NCI-H2196 treated with DMSO at 0.1 percent for 48 hours (cell line): ENCODE data around the gene SPRYD7.
"Not testable (repeated sequence)": the region's sequence is repeated elsewhere in the genome, so short reads cannot be mapped to it uniquely, and the experiment has no call there.

ENCODE experiments used
- DNase-seq: peaks from one replicate; lab custom pipeline; 2025; ENCODE audit not compliant: unreplicated experiment; lab: John Stamatoyannopoulos, UW

SPRYD7 gene

GRCh38 chr13:49936075-49936967 is at the start of gene SPRYD7:
Gene SPRYD7 (minus strand): TSS chr13:49936340. CDS start chr13:49936235, 105 bp downstream.
- DNase-seq: peak; percentile 82

- DNase-seq: no peak
Measured at GRCh38 chr13:49985129-49985528, 49.0 kb upstream of the SPRYD7 start.

GRCh38 chr13:49980266-49980665 is 44.1 kb upstream of the SPRYD7 start:
- no peak for DNase-seq

- DNase-seq: no peak
Measured at GRCh38 chr13:49977992-49978391, 41.9 kb upstream of the SPRYD7 start.

DNA sequence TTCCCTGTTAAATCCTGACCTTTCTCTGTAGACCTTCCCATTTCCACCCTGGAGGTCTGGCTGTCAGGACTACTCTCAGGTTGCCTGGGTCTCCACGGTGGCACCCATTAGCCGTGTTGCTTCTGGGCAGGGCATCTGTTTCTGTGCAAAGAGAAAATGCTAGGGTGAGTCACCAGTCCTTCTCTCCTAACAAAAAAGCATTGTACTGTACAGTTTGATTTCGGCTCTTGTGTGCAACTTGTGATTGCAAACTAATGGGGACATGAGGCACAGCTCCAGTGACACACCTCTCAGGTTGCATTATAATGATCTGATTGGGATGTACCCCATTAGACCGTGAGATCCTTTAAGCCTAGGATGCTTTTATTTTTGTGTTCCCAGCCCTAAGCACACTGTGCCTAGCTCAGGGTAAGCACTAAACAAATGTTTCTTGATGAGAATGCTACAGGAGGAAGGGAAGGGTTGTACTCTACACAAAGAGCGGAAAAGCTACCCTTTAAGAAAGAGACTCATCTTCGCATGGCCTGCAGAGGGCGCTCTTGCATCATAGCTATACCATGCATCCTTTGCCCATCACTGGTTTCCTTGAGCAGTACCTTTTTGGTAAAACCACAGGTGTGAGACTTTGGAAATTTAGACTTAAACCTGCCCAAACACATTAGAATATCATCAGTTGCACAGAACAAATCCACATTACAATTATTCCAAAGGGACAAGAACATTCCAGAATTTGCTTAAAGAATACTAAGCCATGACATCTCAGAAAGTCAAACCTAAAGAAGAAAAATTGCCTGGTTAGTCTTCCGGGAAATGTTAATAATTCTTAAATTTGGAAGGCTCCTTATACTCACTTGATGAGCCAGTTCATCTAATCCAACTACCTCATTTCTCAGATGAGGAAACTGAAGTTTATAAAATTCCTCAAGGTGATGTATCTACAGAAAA is 40.4 kb upstream of the SPRYD7 start:
- no peak for DNase-seq

GRCh38 chr13:49975826-49976225 is 39.7 kb upstream of the SPRYD7 start:
- DNase-seq: no peak

DNA sequence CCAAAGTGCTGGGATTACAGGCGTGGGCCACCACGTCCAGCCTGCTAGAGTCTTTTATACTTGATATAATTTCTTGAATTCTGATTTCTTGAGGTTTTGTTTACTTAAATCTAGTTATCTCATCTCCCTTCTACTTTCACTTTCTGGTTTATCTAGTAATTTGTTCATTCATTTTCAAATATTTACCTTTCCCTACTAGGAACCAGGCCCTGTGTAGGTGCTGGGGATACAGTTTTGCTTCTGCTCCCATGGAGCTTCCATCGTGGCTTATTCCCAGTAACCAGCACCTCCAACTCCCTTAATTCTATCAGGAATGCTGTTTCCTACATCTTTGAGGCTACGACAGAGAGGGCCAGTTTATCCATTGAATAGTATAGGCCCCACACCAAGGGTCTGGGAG is 36.6 kb upstream of the SPRYD7 start:
- no peak for DNase-seq

DNA sequence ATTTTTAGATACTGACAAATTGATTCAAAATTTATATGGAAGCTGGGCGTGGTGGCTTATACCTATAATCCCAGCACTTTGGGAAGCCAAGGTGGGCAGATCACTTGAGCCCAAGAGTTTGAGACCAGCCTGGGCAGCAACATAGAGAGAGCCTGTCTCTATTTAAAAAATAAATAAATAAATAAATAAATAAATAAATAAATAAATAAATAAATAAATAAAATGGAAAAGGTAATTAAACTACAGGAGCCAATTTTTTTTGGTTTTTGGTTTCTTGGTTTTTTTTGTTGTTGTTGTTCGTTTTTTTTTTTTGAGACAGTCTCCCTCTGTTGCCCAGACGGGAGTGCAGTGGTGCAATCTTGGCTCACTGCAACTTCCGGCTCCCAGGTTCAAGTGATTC is 31.3 kb upstream of the SPRYD7 start:
- DNase-seq: no peak

DNA sequence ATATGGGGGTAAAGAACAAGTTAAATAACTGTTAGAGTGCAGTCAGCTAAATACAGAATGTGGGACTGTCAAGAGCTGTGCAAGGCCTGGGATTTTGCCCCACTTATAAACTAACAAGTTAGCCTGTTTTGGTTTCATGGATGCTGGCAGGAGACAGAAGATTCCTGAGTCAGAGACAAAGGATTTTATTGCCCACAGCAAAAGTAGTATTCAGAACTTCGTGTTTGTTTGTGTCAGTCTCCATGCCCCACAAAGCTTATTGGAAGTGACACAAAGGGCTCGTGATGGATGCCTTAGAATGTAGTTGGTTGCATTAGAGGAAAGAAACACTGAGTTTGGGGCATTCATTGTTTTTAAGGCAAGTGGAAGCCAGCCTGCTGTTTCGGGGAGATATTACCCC is 22.2 kb upstream of the SPRYD7 start:
- DNase-seq: no peak

DNA sequence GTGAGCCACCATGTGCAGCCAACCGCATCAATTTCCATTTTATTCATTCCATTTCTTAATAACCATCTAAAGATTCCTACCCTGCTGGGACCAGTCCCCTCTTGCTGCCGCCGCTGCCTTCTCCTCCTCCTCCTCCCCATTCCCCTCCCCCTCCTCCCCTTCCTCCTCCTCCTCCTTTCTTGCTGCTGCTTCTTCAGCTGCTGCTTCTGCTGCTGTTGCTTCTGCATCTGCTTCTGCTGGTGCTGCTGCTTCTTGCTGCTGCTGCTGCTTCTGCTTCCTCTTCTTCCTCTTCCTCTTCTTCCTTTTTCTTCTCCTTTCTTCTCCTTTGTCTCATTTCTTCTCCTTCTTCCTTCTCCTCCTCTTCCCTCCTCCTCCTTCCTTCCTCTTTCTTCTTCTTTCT is 20.0 kb upstream of the SPRYD7 start:
- DNase-seq: no peak

- no peak for DNase-seq
Measured at GRCh38 chr13:49954674-49955455, 18.7 kb upstream of the SPRYD7 start.

GRCh38 chr13:49953560-49953959 is 17.4 kb upstream of the SPRYD7 start:
- DNase-seq: no peak

DNA sequence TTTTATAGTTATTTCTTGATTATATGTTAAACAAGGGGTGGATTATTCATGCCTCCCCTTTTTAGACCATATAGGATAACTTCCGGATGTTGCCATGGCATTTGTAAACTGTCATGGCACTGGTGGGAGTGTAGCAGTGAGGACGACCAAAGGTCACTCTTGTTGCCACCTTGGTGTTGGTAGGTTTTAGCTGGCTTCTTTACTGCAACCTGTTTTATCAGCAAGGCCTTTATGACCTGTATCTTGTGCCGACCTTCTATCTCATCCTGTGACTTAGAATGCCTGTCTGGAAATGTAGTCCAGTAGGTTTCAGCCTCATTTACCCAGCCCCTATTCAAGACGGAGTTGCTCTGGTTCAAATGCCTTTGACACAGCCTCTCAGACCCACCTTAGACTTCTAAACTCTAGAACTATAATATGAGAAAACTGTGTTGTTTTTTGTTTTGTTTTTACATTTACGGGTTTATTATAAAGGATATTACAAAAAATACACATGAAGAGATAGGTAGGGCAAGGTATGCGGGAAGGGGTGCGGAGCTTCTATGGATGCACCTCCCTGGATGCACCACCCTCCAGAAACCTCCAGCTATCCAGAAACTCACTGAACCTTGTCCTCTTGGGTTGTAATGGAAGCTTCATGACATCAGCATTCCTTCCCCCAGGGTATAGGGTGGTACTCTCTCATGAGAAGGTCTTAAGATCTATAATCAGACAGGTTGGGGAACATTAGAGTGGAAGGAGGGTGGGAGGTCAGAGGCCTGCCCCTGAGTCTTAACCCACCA is 15.8 kb upstream of the SPRYD7 start:
- no peak for DNase-seq

GRCh38 chr13:49948777-49949270 is 12.7 kb upstream of the SPRYD7 start:
- DNase-seq: not testable (repeated sequence)

GRCh38 chr13:49939321-49939720 is 3.2 kb upstream of the SPRYD7 start:
- no peak for DNase-seq

- no peak for DNase-seq
Measured at GRCh38 chr13:49938921-49939320, 2.8 kb upstream of the SPRYD7 start.

DNA sequence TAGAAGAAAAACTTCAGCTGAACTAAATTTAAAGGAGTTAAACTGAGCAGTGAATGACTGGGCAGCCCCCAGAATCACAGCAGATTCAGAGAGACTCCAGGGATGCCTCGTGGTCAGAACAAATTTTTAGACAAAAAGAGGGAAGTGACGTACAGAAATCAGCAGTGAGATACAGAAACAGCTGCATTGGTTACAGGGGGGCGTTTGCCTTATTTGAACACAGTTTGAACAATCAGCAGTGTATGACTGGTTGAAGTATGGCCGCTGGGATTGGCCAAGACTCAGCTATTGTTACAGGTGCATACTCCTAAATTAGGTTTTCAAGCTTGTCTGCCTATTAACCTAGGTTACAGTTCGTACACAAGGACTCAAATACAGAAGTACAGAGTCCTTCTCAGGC is 2.2 kb upstream of the SPRYD7 start:
- DNase-seq: no peak

- no peak for DNase-seq
Measured at GRCh38 chr13:49936968-49937273, 781 bp upstream of the SPRYD7 start.

- DNase-seq: no peak
Measured at GRCh38 chr13:49935171-49936074, 717 bp downstream of the SPRYD7 start.
